T-helper 17 cell (primary cell): ENCODE results near the gene DMXL1. TPM values are rescaled to one million over a fixed set of nuclear protein-coding genes. Genes with fewer than 3 reads are reported as not detected.

Experiments
- ATAC-seq: fragments of 150-1000 bp; cut with Tn5 transposase; 2 replicates; pipeline ENCODE4 v1.10.0; 2021; ENCODE audit warnings: mild to moderate bottlenecking, moderate library complexity
- DNase-seq, 3 donors: peaks; one replicate each; pipeline versions ENCODE4 v3.0.0 to v3.0.0-alpha.2; 2020 to 2021
- H3K9me3 ChIP-seq: one replicate; pipeline ENCODE4 v1.7.0; 2013; ENCODE audit warnings: low read length, mild to moderate bottlenecking; ENCODE audit not compliant: control insufficient read depth, poor library complexity, severe bottlenecking
- H3K27ac Mint-ChIP-seq: one replicate; pipeline ENCODE4 v1.8.0; 2022; ENCODE audit warnings: mild to moderate bottlenecking, moderate library complexity, mixed read lengths
- H3K27me3 Mint-ChIP-seq: one replicate; pipeline ENCODE4 v1.8.0; 2022; ENCODE audit warnings: mixed read lengths
- H3K36me3 Mint-ChIP-seq: one replicate; pipeline ENCODE4 v1.8.0; 2022; ENCODE audit warnings: low read depth, mixed read lengths
- H3K4me1 Mint-ChIP-seq: one replicate; pipeline ENCODE4 v1.8.0; 2022; ENCODE audit warnings: mild to moderate bottlenecking, mixed read lengths
- H3K4me3 Mint-ChIP-seq: one replicate; pipeline ENCODE4 v1.8.0; 2022; ENCODE audit warnings: mild to moderate bottlenecking, moderate library complexity, mixed read lengths
- total RNA-seq, 4 donors: library from RNA in 2 of 4; stranded (reverse) in 2 of 4; gene quantifications; one replicate each; pipeline ENCODE4 v1.2.3 and lab custom pipeline; 2022 to 2026

Gene DMXL1
- total RNA-seq, 2 donors from 2014 or later: 28.9 to 38.3 TPM

GRCh38 chr5:119263639-119264038 is 192.8 kb downstream of the DMXL1 start:
- Mint-ChIP-seq H3K36me3 (peaks cover 3% of the 10 kb centered on the region), H3K4me3 (no peak overlapping the region), H3K27me3 (no peaks in the 10 kb centered on the region), H3K4me1 (peaks cover 9% of the 10 kb centered on the region), H3K27ac (no peak overlapping the region)
- no peaks in the 10 kb centered on the region for H3K9me3 ChIP-seq
- ATAC-seq: no peak
- DNase-seq: no peak

DNA sequence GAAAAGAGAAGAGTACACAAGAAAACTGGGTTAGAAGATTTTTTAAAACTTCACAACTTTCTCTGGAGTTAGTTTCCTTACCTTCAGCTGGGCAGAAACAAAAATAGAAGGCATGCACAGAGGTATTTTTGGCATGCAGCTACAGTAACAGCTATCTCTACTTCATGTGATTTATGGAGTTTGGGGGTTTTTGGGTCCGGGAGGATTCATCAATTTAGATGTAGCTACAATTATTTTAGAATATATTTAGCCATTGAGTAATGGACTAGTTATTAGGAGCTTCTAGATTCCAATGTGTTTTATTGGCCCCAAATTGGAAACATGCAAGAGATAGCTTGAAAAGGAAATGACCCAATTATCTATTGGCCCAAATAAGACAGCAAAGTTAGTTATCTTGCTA is 193.3 kb downstream of the DMXL1 start:
- Mint-ChIP-seq H3K27me3 (no peaks in the 10 kb centered on the region), H3K4me1 (peaks cover 11% of the 10 kb centered on the region)

DNA sequence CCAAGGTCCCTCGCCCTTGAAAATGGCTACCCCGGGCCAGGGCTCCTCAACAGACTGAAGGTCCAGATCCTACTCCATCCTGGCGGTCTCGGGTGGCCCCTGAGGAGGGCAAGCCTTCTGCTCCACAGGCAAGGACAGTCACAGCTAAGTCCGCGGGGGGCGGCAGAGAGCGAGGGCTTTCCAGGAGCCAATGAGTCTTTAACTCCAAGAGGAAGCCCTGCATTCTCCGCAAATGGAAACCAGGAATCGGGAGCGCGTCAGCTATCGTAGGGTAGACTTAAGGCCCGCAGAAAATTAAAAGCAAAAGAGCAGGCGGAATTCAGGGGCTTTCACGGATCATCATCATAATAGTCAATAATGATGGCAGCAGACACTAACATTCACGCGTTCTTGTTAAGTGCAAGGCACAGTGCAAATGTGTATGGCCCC is 197.1 kb downstream of the DMXL1 start:
- no peaks in the 10 kb centered on the region for H3K9me3 ChIP-seq
- DNase-seq (peak; percentile 57 to 82 (median 65)), ATAC-seq (peak; percentile 82)
- Mint-ChIP-seq H3K4me3 (peak overlapping the region; percentile 99), H3K27ac (peak overlapping the region; percentile 91), H3K27me3 (no peaks in the 10 kb centered on the region), H3K36me3 (peaks cover 9% of the 10 kb centered on the region), H3K4me1 (peaks cover 45% of the 10 kb centered on the region)

More for the DNA sequence above, 193.3 kb downstream of the DMXL1 start:
- DNase-seq: no peak
- ATAC-seq: no peak
- Mint-ChIP-seq H3K4me3 (no peak overlapping the region), H3K27ac (no peak overlapping the region), H3K36me3 (peaks cover 5% of the 10 kb centered on the region)
- H3K9me3 ChIP-seq: no peaks in the 10 kb centered on the region

- no peaks in the 10 kb centered on the region for H3K9me3 ChIP-seq
- peak overlapping the region; percentile 99 for H3K4me3 Mint-ChIP-seq
- H3K36me3 Mint-ChIP-seq: peaks cover 9% of the 10 kb centered on the region
- peaks cover 51% of the 10 kb centered on the region for H3K4me1 Mint-ChIP-seq
- ATAC-seq (peak; percentile 89), DNase-seq (peak; percentile 90 to 93 (median 93))
- H3K27ac Mint-ChIP-seq: peak overlapping the region; percentile 91
- no peaks in the 10 kb centered on the region for H3K27me3 Mint-ChIP-seq
Measured at GRCh38 chr5:119268387-119269060, 197.6 kb downstream of the DMXL1 start.

DNA sequence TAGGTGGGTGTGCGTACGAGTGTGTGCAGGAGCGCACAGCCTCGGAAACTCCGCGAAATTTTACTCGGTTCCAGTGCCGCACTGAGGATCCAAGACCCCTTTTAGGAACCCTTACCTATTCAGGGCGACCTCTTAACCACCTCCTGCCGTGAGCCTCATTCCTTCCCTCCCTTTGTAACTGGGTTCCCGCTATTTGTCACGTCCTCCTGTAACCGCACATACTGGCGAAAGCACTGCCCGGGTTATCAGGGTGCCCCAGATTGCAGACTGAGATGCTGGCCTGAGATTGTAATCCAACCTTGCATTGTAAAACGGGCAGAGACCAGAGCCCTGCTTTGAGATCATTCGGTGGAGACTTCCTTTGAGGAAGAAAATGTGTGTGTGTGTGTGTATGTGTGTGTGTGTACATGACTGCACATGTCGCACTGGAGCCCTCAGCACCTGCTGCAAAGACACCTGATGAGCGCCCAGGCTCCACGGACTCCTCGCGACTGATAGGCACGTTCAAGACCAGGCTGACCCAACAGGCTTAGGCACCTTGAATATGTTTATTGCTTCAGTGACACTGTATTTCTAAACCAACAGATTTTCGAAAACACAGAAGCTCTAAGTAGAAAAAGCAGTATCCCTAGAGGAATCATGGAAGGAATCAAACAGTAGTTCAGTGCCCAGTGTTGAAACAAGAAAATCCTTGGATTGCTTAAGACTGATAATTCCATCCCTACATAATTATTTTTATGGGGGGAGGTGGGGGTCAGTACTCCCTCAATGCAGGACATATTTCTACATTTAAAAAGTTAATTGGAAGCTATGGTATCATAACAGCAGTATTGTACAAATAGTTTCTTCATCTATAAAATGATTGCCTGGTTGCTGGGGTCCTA is 198.4 kb downstream of the DMXL1 start:
- H3K27ac Mint-ChIP-seq: peak overlapping the region; percentile 91
- ATAC-seq (no peak), DNase-seq (peak in 1 of 3 donors; percentile 29)
- peaks cover 57% of the 10 kb centered on the region for H3K4me1 Mint-ChIP-seq
- peaks cover 9% of the 10 kb centered on the region for H3K36me3 Mint-ChIP-seq
- H3K9me3 ChIP-seq: no peaks in the 10 kb centered on the region
- H3K4me3 Mint-ChIP-seq: peak overlapping the region; percentile 99
- H3K27me3 Mint-ChIP-seq: no peaks in the 10 kb centered on the region

DNA sequence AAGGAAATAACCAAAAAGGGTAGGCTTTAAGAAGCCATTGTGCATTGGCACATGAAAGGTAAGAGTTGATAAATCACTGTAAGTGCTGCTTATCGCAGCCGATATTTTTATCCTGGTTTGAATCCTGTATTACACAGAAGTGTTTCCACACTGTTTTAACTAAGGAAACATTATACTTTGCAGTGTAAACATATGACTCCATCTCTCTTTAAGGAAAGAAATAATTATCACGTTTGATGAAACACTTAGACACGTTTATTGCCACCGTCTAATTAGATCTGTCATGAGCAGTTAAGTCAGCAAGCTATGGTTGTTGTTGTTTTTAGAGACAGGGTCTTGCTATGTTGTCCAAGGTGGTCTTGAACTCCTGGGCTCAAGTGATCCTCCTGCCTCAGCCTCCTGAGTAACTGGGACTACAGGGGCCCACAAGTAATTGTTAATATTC is 199.3 kb downstream of the DMXL1 start:
- Mint-ChIP-seq H3K4me1 (peaks cover 65% of the 10 kb centered on the region), H3K36me3 (peaks cover 9% of the 10 kb centered on the region), H3K27me3 (no peaks in the 10 kb centered on the region), H3K4me3 (peak overlapping the region; percentile 99), H3K27ac (peak overlapping the region; percentile 91)
- ATAC-seq (no peak), DNase-seq (no peak)
- no peaks in the 10 kb centered on the region for H3K9me3 ChIP-seq

- Mint-ChIP-seq H3K4me3 (peak overlapping the region; percentile 99), H3K27ac (peak overlapping the region; percentile 91), H3K36me3 (peaks cover 9% of the 10 kb centered on the region), H3K4me1 (peaks cover 70% of the 10 kb centered on the region), H3K27me3 (no peaks in the 10 kb centered on the region)
- DNase-seq (no peak), ATAC-seq (no peak)
- H3K9me3 ChIP-seq: no peaks in the 10 kb centered on the region
Measured at GRCh38 chr5:119270960-119271757, 200.3 kb downstream of the DMXL1 start.

DNA sequence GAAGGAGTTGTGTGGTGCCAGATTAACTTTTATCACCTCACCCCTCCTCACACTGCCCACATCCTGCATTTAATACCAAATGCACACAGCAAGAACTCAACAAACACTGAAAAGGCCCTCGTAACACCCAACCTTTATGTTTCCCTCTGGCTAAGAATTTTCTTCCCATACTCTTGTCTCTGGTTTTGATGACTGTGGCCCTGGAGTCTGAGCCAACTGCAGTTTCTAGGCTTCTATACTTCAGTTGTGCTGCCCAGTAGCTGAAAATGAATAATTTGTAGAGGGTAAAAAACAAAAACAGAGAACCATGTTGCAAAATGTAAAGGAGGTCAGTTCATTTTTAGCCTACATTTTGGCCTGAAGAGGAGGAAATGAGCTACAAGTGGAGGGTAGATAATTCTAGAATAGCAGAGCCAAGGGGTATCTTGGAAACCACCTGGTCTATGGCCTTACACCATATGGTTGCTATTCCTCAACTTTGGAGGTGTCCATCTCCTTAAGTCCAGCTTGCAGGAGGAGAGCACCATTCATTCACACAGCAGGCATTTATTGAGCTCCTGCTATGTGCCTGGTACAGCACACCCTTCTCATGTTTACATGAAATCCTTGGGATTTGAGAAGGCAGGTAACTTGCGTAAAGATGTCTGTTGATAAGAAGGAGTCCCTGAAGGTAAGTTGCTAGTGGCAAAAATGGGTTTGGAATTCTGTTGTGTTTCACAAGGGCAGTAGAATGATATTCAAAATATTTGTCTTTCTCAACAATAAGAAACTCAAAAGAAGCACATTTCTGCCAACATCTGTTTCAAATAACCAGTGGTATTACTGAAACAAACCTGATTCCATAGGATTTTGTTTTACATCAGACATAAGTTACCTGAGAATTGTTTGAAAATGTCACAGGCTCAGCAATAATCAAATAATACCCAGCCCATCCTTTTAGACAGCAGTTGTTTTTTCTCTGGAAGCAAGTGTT is 201.2 kb downstream of the DMXL1 start:
- Mint-ChIP-seq H3K4me3 (peak overlapping the region; percentile 99), H3K27me3 (no peaks in the 10 kb centered on the region), H3K27ac (peak overlapping the region; percentile 91), H3K36me3 (peaks cover 9% of the 10 kb centered on the region), H3K4me1 (peaks cover 74% of the 10 kb centered on the region)
- H3K9me3 ChIP-seq: no peaks in the 10 kb centered on the region
- DNase-seq (no peak), ATAC-seq (no peak)

DNA sequence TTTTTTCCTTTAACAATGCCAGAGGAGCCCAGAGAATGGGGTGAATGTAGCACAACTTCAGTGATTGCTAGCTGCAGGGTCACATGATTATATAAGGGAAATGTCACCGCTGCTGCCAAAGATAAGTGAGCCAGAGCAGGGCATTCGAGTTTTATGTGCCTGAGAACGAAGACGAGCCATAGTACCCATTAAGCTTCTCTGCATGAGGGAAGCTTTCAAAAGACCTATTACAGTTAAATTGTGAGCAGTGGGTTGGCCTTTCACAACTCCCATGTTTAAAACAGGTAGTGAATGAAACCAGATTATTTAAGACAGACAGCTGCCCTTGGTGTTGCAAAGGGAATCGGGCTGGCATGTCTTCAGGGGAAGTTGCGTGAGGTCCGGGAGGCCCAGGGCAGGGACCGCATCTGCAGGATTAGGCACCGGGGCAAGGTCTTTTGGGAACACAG is 202.5 kb downstream of the DMXL1 start:
- Mint-ChIP-seq H3K4me3 (peak overlapping the region; percentile 99), H3K4me1 (peaks cover 73% of the 10 kb centered on the region), H3K27me3 (no peaks in the 10 kb centered on the region), H3K36me3 (peaks cover 6% of the 10 kb centered on the region), H3K27ac (peak overlapping the region; percentile 91)
- no peak for ATAC-seq
- no peak for DNase-seq
- H3K9me3 ChIP-seq: no peaks in the 10 kb centered on the region

- peak overlapping the region; percentile 99 for H3K4me3 Mint-ChIP-seq
- H3K27me3 Mint-ChIP-seq: no peaks in the 10 kb centered on the region
- H3K36me3 Mint-ChIP-seq: peaks cover 3% of the 10 kb centered on the region
- no peak for ATAC-seq
- H3K9me3 ChIP-seq: no peaks in the 10 kb centered on the region
- H3K4me1 Mint-ChIP-seq: peaks cover 76% of the 10 kb centered on the region
- peak overlapping the region; percentile 91 for H3K27ac Mint-ChIP-seq
- DNase-seq: no peak
Measured at GRCh38 chr5:119274030-119274766, 203.3 kb downstream of the DMXL1 start.

DNA sequence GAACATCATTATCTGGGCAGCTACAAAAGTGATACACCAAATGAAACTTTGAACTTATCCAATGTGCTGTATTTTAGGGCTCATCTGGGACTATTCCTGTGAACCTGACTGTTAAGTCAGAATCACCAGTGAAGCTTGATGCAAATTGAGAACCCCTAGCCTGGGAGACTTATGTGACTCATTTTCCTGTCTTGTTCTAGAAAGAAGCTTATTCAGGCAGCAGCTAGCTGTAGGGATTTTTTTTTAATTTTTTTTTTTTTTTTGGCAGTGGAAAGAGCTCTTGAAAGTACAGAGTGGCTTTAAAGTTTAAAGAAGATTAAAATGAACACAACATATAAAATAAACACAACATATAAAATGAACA is 203.9 kb downstream of the DMXL1 start:
- Mint-ChIP-seq H3K4me3 (peak overlapping the region; percentile 99), H3K4me1 (peaks cover 74% of the 10 kb centered on the region), H3K36me3 (peaks cover 2% of the 10 kb centered on the region), H3K27ac (peak overlapping the region; percentile 91), H3K27me3 (no peaks in the 10 kb centered on the region)
- no peak for DNase-seq
- peak; percentile 57 for ATAC-seq
- H3K9me3 ChIP-seq: no peaks in the 10 kb centered on the region
